LNCAP (cell line): ENCODE measurements around the gene RNF44.

ENCODE experiments used
- CTCF ChIP-seq: fragments of 450-650 bp; IDR thresholded peaks from 2 replicates; pipeline ENCODE4 v1.5.1; 2017; ENCODE audit warnings: mild to moderate bottlenecking

RNF44 gene

GRCh38 chr5:176503496-176503895 lies 33.7 kb downstream of the RNF44 start:
- no peak for TF ChIP-seq CTCF

GRCh38 chr5:176501333-176501732 lies 35.9 kb downstream of the RNF44 start:
- no peak for TF ChIP-seq CTCF

GRCh38 chr5:176500511-176500910 lies 36.7 kb downstream of the RNF44 start:
- no peak for TF ChIP-seq CTCF

DNA sequence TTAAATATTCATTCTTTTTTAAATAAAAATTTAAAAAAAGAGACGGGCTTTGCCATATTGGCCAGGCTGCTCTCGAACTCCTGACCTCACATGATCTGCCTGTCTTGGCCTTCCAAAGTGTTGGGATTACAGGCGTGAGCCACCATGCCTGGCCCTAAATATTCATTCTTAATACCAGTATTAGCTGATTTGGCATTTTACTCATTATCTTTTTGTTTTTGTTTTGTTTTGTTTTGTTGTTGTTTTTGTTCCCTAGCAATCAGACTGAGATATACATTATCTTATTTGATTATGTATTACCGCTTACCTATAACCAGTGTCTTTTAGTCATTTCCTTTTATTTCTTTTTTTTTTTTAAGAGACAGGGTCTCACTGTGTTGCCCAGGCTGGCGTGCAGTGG lies 37.9 kb downstream of the RNF44 start:
- TF ChIP-seq CTCF, result no peak

DNA sequence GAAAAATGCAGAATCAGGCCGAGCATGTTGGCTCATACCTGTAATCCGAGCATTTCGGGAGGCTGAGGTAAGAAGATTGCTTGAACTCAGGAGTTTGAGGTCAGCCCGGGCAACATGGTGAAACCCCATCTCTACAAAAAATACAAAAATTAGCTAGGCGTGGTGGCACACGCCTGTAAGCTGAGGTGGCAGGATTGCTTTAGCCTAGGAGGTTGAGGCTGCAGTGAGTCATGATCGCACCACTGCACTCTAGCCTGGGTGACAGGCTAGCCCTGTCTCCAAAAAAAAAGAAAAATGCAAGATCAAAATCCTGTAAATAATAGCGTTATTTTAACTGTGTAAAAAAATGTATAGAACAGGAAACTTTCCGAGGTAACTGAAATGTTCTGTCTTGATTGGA lies 39.4 kb downstream of the RNF44 start:
- TF ChIP-seq CTCF, result no peak

- TF ChIP-seq CTCF, result no peak
Observed at GRCh38 chr5:176492431-176492830, 44.8 kb downstream of the RNF44 start.

- TF ChIP-seq CTCF, result no peak
Observed at GRCh38 chr5:176491901-176492300, 45.3 kb downstream of the RNF44 start.

GRCh38 chr5:176491101-176491502 lies 46.1 kb downstream of the RNF44 start:
- no peak for TF ChIP-seq CTCF
